NB4 (cell line): ENCODE measurements around the gene HEMK1.

Experiments
- DNase-seq: peaks from one replicate; pipeline ENCODE4 v3.0.0; 2010; ENCODE audit warnings: low read depth
- H3K4me3 ChIP-seq: one replicate; pipeline ENCODE4 v1.5.1; 2011; ENCODE audit warnings: mild to moderate bottlenecking, low read depth, low read length, moderate library complexity
- MYC ChIP-seq: IDR thresholded peaks from 2 replicates; pipeline ENCODE4 v1.6.1; 2011; ENCODE audit warnings: low read depth, low read length
- POLR2A ChIP-seq: IDR thresholded peaks from 2 replicates; pipeline ENCODE4 v1.6.1; 2011; ENCODE audit warnings: mild to moderate bottlenecking; ENCODE audit not compliant: insufficient read length; ENCODE audit errors: extremely low read depth
- TF ChIP-seq, protein P1 (sequence below): IDR thresholded peaks from 2 replicates; pipeline ENCODE4 v1.6.1; 2011; ENCODE audit warnings: low read depth, low read length
- TF ChIP-seq, protein P2 (sequence below): IDR thresholded peaks from one replicate; pipeline ENCODE4 v1.5.1; 2012; ENCODE audit warnings: low read depth, low read length

Gene HEMK1

DNA sequence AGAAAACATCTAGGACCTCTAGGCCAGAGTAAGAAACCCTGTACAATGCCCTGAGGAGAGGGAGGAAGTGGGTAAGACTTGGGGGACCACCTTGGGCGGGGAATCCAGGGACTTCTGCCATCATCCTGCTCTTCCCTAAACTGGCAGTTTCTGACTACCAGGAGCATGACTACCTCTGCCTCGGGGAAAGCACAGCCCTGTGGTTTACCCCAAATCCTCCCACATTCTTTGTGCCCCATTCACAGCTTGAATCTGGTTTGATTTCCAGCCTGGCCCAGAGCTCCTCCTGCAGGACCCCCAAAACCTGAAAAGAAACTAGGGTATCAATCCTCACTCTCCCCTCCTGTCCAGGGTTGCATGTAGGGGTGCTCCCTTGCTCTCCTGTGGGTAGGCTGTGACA, 6.5 kb upstream of the HEMK1 start:
- DNase-seq, result no peak
- TF ChIP-seq, protein P1, sequence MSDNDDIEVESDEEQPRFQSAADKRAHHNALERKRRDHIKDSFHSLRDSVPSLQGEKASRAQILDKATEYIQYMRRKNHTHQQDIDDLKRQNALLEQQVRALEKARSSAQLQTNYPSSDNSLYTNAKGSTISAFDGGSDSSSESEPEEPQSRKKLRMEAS, result no peak
- TF ChIP-seq, protein P2, sequence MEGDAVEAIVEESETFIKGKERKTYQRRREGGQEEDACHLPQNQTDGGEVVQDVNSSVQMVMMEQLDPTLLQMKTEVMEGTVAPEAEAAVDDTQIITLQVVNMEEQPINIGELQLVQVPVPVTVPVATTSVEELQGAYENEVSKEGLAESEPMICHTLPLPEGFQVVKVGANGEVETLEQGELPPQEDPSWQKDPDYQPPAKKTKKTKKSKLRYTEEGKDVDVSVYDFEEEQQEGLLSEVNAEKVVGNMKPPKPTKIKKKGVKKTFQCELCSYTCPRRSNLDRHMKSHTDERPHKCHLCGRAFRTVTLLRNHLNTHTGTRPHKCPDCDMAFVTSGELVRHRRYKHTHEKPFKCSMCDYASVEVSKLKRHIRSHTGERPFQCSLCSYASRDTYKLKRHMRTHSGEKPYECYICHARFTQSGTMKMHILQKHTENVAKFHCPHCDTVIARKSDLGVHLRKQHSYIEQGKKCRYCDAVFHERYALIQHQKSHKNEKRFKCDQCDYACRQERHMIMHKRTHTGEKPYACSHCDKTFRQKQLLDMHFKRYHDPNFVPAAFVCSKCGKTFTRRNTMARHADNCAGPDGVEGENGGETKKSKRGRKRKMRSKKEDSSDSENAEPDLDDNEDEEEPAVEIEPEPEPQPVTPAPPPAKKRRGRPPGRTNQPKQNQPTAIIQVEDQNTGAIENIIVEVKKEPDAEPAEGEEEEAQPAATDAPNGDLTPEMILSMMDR, result no peak
- TF ChIP-seq MYC, result no peak
- no peak for TF ChIP-seq POLR2A

DNA sequence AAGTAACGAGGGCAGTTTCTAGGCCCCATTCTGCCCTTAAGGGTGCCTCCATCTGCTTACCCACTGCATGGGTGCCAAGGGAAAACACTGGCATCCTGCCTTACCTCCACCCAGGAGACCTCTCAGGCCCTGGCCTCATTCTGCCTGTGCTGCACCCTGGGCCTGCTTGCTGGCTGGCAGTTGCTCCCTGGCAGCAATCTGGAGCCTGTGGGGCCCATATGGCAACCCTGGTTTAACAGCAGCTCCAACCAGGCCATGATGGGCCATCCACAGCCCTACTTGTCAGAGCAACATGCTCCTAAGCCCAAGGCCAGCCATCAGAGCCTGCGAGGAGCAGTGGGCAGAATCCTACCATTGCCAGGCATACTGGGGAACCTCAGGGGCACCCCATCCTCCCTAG, 5.5 kb upstream of the HEMK1 start:
- H3K4me3 ChIP-seq, result no peak overlapping the region
- no peak for TF ChIP-seq MYC
- TF ChIP-seq, protein P2, result no peak
- TF ChIP-seq POLR2A, result no peak
- TF ChIP-seq, protein P1, result no peak
- no peak for DNase-seq

More for the DNA sequence above, 6.5 kb upstream of the HEMK1 start:
- no peak overlapping the region for H3K4me3 ChIP-seq

DNA sequence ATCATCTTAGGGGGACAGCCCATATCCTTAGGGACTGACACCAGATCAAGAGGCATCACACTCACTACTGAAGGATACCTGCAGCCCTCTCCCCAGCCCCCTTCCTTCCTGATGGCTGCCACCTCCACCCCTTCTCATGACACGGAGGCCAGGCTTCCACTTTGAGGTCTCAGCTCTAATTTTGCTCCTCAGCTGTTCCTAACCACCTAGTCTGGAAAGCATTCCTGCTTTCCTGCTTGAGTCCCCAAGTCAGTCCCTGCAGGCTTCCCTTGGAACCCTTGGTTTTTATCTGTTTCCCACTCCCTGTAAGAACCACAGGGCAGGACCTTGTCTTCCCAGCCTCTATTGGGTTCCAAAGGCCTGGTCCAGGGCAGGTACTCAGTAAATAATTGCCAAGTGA, 5.0 kb upstream of the HEMK1 start:
- TF ChIP-seq POLR2A, result no peak
- TF ChIP-seq, protein P1, result no peak
- TF ChIP-seq MYC, result no peak
- TF ChIP-seq, protein P2, result no peak
- no peak overlapping the region for H3K4me3 ChIP-seq
- DNase-seq, result no peak

DNA sequence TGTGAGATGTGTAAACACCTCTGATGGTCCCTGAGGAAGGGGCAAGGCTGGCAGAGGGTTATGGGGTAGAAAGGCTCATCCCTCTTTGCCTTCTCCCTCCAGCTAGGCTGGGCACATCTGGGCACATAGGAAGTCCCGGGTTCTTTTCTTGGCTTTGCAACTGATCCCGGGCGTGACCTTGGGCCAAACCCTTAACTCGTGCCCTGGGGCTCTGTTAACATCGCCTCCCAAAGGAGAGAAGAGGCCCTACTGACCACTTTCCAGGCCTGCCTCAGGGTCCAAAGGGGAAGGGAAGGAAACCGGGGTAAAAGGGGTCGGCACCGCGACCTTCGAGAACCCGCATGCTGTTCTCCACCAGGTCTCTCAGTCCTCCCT, 2.3 kb upstream of the HEMK1 start:
- TF ChIP-seq MYC (no peak), POLR2A (no peak)
- TF ChIP-seq, protein P2, result no peak
- TF ChIP-seq, protein P1, result no peak
- DNase-seq, result no peak
- peak overlapping the region; percentile 40 for H3K4me3 ChIP-seq

DNA sequence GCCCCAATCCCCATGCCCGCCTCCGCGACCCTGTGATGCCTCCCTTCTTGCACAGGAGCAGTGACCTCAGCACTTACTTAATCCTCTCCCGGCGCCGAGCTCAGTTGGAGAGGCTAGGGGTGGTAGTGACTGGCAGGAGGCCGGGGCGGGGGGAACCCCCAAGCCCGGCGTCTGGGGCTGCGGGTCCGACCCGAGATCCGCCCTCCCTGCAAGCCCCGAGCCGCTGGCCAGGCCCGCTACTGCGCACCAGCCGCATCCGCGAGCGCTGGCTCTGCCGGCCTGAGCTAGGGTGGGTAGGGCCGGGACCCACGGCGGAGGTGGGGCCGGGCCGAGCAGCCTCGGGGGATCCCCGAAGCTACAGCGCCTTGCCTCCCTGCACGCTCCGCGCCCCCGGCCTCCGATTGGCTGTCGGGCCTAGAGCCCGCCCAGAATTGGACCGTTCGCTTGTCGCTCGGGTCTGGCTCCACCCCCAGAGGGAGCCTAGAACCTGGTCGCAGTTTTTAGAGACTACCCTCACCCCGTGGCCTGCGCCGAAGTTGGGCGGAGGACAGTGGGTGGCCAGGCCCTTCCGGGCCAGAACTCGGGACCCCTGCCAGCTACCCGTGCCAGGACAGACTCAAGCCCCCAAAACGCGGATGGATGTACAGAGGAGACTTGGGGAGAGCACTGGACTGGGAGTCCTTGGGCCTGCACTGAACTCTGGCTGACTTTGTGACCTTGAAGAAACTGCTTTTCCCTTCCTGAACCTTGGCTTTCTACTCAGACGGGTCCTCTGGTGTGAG, 1.7 kb upstream of the HEMK1 start, which contains the start of gene C3orf18:
Gene C3orf18, minus strand, starts transcription at position 362 of the 782 bp plus-strand sequence. CDS start 2,048 bp downstream, outside the sequence.
- peak within 1 kb of the TSS; percentile 40 for H3K4me3 ChIP-seq
- DNase-seq, result peak; percentile 91
- TF ChIP-seq POLR2A, result no peak
- TF ChIP-seq, protein P1, result no peak
- TF ChIP-seq MYC, result no peak
- TF ChIP-seq, protein P2, result no peak
